Tibial nerve (tissue), 4 donors: ENCODE results near the gene GALNT10. TPM values are rescaled to one million over a fixed set of nuclear protein-coding genes. Genes with fewer than 3 reads are reported as not detected.

Experiments used
- DNase-seq, 2 donors: peaks; one replicate each; pipeline ENCODE4 v3.0.0-alpha.2; 2019; ENCODE audit warnings: low spot score in 2 of 2
- H3K27ac ChIP-seq, 4 donors: fragments of 200-600 bp; sonication (generic) in 3 of 4; one replicate each; pipeline ENCODE4 v1.5.1; 2017 to 2019; ENCODE audit warnings: mild to moderate bottlenecking in 1 of 4
- H3K27me3 ChIP-seq, 2 donors: fragments of 200-600 bp; sonication (generic) in 1 of 2; one replicate each; pipeline versions ENCODE4 v1.5.1 to v1.6.0; 2017 to 2019
- H3K36me3 ChIP-seq, 3 donors: fragments of 200-600 bp; sonication (generic); one replicate each; pipeline ENCODE4 v1.5.1; 2018 to 2019
- H3K4me1 ChIP-seq, 4 donors: fragments of 200-600 bp; sonication (generic) in 3 of 4; one replicate each; pipeline ENCODE4 v1.5.1; 2017 to 2019
- H3K4me3 ChIP-seq, 4 donors: fragments of 200-600 bp; sonication (generic) in 3 of 4; one replicate each; pipeline ENCODE4 v1.5.1; 2017 to 2019; ENCODE audit warnings: mild to moderate bottlenecking in 1 of 4, moderate library complexity in 1 of 4
- H3K9me3 ChIP-seq, 4 donors: fragments of 200-600 bp; sonication (generic) in 3 of 4; one replicate each; pipeline ENCODE4 v1.5.1; 2017 to 2019
- EP300 ChIP-seq, 2 donors: sonication (generic); formaldehyde crosslinking; IDR thresholded peaks; one replicate each; pipeline ENCODE4 v1.6.1; 2017; ENCODE audit warnings: antibody characterized with exemption in 2 of 2, mild to moderate bottlenecking in 1 of 2
- POLR2A ChIP-seq, 2 donors: fragments of 450-650 bp; IDR thresholded peaks; one replicate each; pipeline ENCODE4 v1.6.1; 2017; ENCODE audit warnings: antibody characterized with exemption in 2 of 2, mild to moderate bottlenecking in 2 of 2, moderate library complexity in 2 of 2
- WGBS, 2 donors: methylation state at CpG; one replicate each; pipeline ENCODE4 v1.1.5; 2018; 5-methylcytosine and 5-hydroxymethylcytosine counted together
- total RNA-seq, 4 donors: library from RNA; depleted of rRNA; stranded (reverse); fragments of >200 nt; gene quantifications; one replicate each; pipeline ENCODE4 v1.1.0, GENCODE V29; 2016
- TF ChIP-seq, protein P1 (sequence below), 5 experiments: fragments of 200-600 bp in 3 of 5; fragments of 450-650 bp in 2 of 5; sonication (generic) in 3 of 5; IDR thresholded peaks; one replicate each; pipeline ENCODE4 v1.5.1; 2016 to 2019; ENCODE audit warnings: antibody characterized with exemption in 5 of 5, mild to moderate bottlenecking in 3 of 5, moderate library complexity in 2 of 5

The GALNT10 gene
- total RNA-seq, 4 donors from 2014 or later, result 24.1 to 41.2 (median 26.7) TPM

DNA sequence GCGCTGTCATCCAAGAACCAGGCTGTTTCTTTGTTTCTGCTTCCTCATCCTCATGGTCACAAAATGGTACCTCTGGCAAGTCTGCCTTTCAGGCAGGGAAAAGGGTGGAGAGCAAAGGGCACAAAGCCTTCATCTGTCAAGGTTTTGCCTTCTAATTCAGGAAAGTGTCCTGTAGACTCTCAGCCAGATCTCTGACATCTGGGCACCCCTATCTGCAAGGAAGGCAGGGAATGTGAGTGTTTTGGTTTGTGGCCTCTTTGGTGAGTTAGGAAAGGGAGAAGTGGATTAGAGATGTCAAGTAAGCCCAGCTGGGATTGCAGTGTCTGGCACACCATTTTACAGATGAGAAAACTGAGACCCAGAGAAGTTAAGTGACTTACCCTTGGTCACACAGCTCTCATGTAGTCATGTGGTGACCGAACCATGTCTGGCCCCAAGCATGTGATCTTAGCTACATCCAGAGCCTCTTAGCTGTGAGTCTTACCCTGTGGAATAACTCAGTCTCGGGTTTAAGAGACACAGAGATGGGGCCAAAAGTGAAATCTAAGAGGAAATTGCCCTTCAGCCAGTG, 139.6 kb downstream of the GALNT10 start:
- no peak overlapping the region for H3K27ac ChIP-seq
- peaks cover 0 to 25% (median 0%) of the 10 kb centered on the region in 3 donors for H3K36me3 ChIP-seq
- H3K27me3 ChIP-seq, result no peaks in the 10 kb centered on the region
- no peaks in the 10 kb centered on the region for H3K9me3 ChIP-seq
- TF ChIP-seq EP300 (IDR thresholded peaks at IDR 0.05), result no peak
- TF ChIP-seq POLR2A (IDR thresholded peaks at IDR 0.05), result no peak
- TF ChIP-seq, protein P1, sequence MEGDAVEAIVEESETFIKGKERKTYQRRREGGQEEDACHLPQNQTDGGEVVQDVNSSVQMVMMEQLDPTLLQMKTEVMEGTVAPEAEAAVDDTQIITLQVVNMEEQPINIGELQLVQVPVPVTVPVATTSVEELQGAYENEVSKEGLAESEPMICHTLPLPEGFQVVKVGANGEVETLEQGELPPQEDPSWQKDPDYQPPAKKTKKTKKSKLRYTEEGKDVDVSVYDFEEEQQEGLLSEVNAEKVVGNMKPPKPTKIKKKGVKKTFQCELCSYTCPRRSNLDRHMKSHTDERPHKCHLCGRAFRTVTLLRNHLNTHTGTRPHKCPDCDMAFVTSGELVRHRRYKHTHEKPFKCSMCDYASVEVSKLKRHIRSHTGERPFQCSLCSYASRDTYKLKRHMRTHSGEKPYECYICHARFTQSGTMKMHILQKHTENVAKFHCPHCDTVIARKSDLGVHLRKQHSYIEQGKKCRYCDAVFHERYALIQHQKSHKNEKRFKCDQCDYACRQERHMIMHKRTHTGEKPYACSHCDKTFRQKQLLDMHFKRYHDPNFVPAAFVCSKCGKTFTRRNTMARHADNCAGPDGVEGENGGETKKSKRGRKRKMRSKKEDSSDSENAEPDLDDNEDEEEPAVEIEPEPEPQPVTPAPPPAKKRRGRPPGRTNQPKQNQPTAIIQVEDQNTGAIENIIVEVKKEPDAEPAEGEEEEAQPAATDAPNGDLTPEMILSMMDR (IDR thresholded peaks at IDR 0.05), result no peak
- DNase-seq, result no peak
- peaks cover 0 to 11% (median 4%) of the 10 kb centered on the region in 4 donors for H3K4me1 ChIP-seq
- H3K4me3 ChIP-seq, result no peak overlapping the region
- WGBS, 2 donors, result 98 to 100% methylated on average over 3 of the region's 3 CpGs

DNA sequence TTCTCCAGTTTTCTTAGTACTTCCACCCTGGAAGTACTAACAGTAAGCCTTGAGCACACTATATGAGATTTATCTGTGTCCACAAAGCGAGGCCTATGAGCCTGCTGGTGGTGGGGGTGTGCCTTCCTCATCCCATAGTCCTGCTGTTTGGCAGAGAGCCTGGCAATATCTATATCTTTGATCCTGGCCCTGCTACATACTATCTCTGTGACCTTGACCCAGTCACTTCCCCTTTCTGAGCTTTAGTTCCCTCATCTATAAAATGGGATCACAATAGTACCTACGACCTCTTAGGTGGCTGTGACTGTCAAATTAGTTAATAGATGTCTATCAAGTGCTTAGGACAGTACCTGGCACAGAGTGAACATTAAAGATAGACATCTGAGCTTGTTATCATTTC, 140.7 kb downstream of the GALNT10 start:
- Histone ChIP-seq H3K4me3 (no peak overlapping the region), H3K36me3 (peaks cover 0 to 28% (median 0%) of the 10 kb centered on the region in 3 donors), H3K27me3 (no peaks in the 10 kb centered on the region), H3K27ac (no peak overlapping the region), H3K9me3 (no peaks in the 10 kb centered on the region), H3K4me1 (peaks cover 0 to 15% (median 4%) of the 10 kb centered on the region in 4 donors)
- DNase-seq, result no peak
- no peak for TF ChIP-seq POLR2A (IDR thresholded peaks at IDR 0.05)
- TF ChIP-seq, protein P1 (IDR thresholded peaks at IDR 0.05), result no peak
- TF ChIP-seq EP300 (IDR thresholded peaks at IDR 0.05), result no peak
- WGBS, 2 donors, result 98 to 100% methylated on average over 2 of the region's 2 CpGs

DNA sequence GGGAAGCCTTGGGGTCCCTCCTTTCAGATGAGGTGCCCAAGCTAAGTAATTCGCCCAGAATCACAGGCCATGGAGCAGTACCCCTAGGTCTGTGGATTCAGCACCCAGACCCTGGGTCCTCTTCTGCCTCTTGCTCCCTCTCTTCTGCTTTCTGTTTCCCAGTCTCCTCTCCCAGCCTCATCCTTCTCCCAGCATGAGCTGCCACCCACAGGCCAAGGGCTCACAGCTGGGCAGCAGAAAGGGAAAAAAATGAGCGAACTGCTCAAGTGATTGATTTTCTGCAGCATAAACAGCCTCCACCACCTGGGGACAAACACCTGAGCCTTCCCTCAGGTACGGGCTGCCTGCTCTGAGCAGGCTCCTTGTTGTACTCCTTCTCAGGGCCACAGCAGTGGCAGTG, 141.4 kb downstream of the GALNT10 start:
- Histone ChIP-seq H3K9me3 (no peaks in the 10 kb centered on the region), H3K27ac (no peak overlapping the region), H3K27me3 (no peaks in the 10 kb centered on the region), H3K4me3 (no peak overlapping the region), H3K36me3 (peaks cover 0 to 35% (median 0%) of the 10 kb centered on the region in 3 donors), H3K4me1 (peaks cover 0 to 15% (median 4%) of the 10 kb centered on the region in 4 donors)
- WGBS, 2 donors, result 64 to 69% methylated on average over 3 of the region's 3 CpGs
- TF ChIP-seq POLR2A (IDR thresholded peaks at IDR 0.05) (no peak), EP300 (IDR thresholded peaks at IDR 0.05) (no peak)
- TF ChIP-seq, protein P1 (IDR thresholded peaks at IDR 0.05), result no peak
- no peak for DNase-seq

DNA sequence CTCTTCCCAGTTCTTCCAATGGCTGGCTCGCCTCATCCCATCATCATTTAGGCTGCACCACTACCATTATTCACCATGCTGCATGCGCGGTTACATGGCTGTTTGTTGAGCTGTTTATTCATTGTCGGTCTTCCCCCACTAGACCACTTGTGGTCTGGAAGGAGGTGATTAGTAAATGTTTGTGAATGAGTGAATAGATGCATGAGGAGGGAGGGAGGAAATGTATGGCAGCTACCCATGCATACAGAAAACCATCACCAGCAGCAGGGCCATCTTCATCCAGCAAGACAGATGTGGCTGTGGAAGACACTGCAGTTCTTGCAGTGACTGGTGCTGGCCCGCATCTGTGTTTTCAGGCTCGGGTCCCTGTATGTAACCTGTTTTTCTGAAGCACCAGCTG, 141.9 kb downstream of the GALNT10 start:
- H3K9me3 ChIP-seq, result no peaks in the 10 kb centered on the region
- no peaks in the 10 kb centered on the region for H3K27me3 ChIP-seq
- 87 to 93% methylated on average over 6 of the region's 6 CpGs for WGBS, 2 donors
- peaks cover 0 to 15% (median 4%) of the 10 kb centered on the region in 4 donors for H3K4me1 ChIP-seq
- H3K36me3 ChIP-seq, result peaks cover 0 to 39% (median 0%) of the 10 kb centered on the region in 3 donors
- DNase-seq, result no peak
- H3K4me3 ChIP-seq, result no peak overlapping the region
- no peak overlapping the region for H3K27ac ChIP-seq
- TF ChIP-seq EP300 (IDR thresholded peaks at IDR 0.05) (no peak), POLR2A (IDR thresholded peaks at IDR 0.05) (no peak)
- TF ChIP-seq, protein P1 (IDR thresholded peaks at IDR 0.05), result no peak

DNA sequence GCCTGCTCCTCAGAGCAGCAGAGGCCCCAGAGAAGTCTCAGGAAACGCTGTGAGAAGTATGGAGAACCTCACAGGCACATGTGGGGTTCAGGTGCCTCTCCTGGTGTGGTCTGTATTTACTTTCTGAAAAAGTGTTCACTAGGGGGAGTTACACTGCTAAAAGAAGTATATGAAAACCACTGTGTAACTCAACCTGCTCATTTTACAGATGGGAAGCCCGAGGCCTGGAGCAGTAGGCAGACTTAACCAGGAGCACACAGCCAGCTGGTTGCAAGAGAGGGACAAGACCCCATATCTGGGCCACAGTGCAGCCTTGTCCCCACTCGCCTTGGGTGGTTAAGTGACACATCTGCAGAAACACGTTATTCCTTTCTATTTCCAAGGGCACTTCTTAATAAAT, 142.5 kb downstream of the GALNT10 start:
- H3K9me3 ChIP-seq, result no peaks in the 10 kb centered on the region
- WGBS, 2 donors, result 76 to 91% methylated on average over 4 of the region's 4 CpGs
- DNase-seq, result no peak
- no peaks in the 10 kb centered on the region for H3K27me3 ChIP-seq
- TF ChIP-seq EP300 (IDR thresholded peaks at IDR 0.05), result no peak
- peaks cover 0 to 44% (median 0%) of the 10 kb centered on the region in 3 donors for H3K36me3 ChIP-seq
- H3K4me3 ChIP-seq, result no peak overlapping the region
- H3K27ac ChIP-seq, result no peak overlapping the region
- H3K4me1 ChIP-seq, result peaks cover 0 to 15% (median 4%) of the 10 kb centered on the region in 4 donors
